Esophagus muscularis mucosa (tissue), 3 donors: Measurements from ENCODE around the gene C2CD3.

Source experiments
- POLR2A ChIP-seq: fragments of 450-650 bp; IDR thresholded peaks from one replicate; pipeline ENCODE4 v1.6.1; 2017; ENCODE audit warnings: antibody characterized with exemption, moderate library complexity, mild to moderate bottlenecking, low read depth
- TF ChIP-seq, protein P1 (sequence below), 3 experiments: fragments of 200-600 bp in 2 of 3; fragments of 450-650 bp in 1 of 3; sonication (generic) in 2 of 3; IDR thresholded peaks; one replicate each; pipeline ENCODE4 v1.5.1; 2017 to 2019; ENCODE audit warnings: antibody characterized with exemption in 3 of 3, mild to moderate bottlenecking in 2 of 3, moderate library complexity in 1 of 3

DNA sequence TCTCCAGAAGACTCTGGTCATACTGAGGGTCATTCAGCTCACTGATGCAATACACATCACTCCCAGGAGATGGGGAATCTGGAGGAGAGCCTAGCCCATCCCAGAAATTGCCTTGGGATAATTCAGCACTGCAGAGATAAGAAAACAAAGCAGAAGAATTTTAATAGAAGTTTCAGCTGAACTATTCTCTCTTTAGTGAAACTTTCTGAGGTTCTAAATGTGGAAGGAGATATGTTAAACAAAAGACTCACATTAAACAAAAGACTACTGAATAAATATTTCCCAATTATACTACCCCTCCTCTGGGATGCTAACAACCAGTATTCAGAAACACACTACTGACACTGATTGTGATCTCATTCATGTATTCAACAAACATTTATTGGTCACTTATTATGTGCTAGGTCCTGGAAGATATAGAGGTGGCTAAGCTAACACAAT, 47.8 kb downstream of the C2CD3 start:
- TF ChIP-seq, protein P1, sequence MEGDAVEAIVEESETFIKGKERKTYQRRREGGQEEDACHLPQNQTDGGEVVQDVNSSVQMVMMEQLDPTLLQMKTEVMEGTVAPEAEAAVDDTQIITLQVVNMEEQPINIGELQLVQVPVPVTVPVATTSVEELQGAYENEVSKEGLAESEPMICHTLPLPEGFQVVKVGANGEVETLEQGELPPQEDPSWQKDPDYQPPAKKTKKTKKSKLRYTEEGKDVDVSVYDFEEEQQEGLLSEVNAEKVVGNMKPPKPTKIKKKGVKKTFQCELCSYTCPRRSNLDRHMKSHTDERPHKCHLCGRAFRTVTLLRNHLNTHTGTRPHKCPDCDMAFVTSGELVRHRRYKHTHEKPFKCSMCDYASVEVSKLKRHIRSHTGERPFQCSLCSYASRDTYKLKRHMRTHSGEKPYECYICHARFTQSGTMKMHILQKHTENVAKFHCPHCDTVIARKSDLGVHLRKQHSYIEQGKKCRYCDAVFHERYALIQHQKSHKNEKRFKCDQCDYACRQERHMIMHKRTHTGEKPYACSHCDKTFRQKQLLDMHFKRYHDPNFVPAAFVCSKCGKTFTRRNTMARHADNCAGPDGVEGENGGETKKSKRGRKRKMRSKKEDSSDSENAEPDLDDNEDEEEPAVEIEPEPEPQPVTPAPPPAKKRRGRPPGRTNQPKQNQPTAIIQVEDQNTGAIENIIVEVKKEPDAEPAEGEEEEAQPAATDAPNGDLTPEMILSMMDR (IDR thresholded peaks at IDR 0.05): no peak
- no peak for TF ChIP-seq POLR2A
